SK-N-SH (cell line): ENCODE data around the gene DTX2.
"Not testable (repeated sequence)": the region's sequence is repeated elsewhere in the genome, so short reads cannot be mapped to it uniquely, and the experiment has no call there.

Experiments
- EZH2phosphoT487 ChIP-seq: fragments of 200-600 bp; sonication (generic); IDR thresholded peaks from 2 replicates; pipeline ENCODE4 v1.6.1; 2017; ENCODE audit warnings: low read depth, mixed run types, mild to moderate bottlenecking, antibody characterized with exemption, moderate library complexity, borderline replicate concordance
- JUND ChIP-seq: IDR thresholded peaks from 2 replicates; pipeline ENCODE4 v1.4.0; 2012
- NRF1 ChIP-seq: IDR thresholded peaks from 2 replicates; pipeline ENCODE4 v1.6.1; 2012; ENCODE audit warnings: low read depth, mild to moderate bottlenecking, low read length
- POLR2AphosphoS5 ChIP-seq: IDR thresholded peaks from 2 replicates; pipeline ENCODE4 v1.6.1; 2012; ENCODE audit warnings: low read depth, low read length
- RCOR1 ChIP-seq: fragments of 150-350 bp; IDR thresholded peaks from 2 replicates; pipeline ENCODE4 v1.6.1; 2017; ENCODE audit warnings: antibody characterized with exemption, low read length
- YY1 ChIP-seq: IDR thresholded peaks from 2 replicates; pipeline ENCODE4 v1.4.0; 2012; ENCODE audit warnings: low read depth, mild to moderate bottlenecking
- TF ChIP-seq, protein P1 (sequence below): fragments of 200-600 bp; sonication (generic); IDR thresholded peaks from 2 replicates; pipeline ENCODE4 v1.6.1; 2017; ENCODE audit warnings: antibody characterized with exemption, mild to moderate bottlenecking, moderate library complexity
- TF ChIP-seq, protein P2 (sequence below): fragments of 150-350 bp; IDR thresholded peaks from 2 replicates; pipeline ENCODE4 v1.6.1; 2016; ENCODE audit warnings: mild to moderate bottlenecking, low read depth, low read length
- TF ChIP-seq, protein P3 (sequence below): IDR thresholded peaks from 2 replicates; pipeline ENCODE4; 2012
- TF ChIP-seq, protein P4 (sequence below): IDR thresholded peaks from 2 replicates; pipeline ENCODE4 v1.4.0; 2012; ENCODE audit warnings: low read depth
- TF ChIP-seq, protein P5 (sequence below): IDR thresholded peaks from 2 replicates; pipeline ENCODE4 v1.4.0; 2012; ENCODE audit warnings: low read depth, borderline replicate concordance

DNA sequence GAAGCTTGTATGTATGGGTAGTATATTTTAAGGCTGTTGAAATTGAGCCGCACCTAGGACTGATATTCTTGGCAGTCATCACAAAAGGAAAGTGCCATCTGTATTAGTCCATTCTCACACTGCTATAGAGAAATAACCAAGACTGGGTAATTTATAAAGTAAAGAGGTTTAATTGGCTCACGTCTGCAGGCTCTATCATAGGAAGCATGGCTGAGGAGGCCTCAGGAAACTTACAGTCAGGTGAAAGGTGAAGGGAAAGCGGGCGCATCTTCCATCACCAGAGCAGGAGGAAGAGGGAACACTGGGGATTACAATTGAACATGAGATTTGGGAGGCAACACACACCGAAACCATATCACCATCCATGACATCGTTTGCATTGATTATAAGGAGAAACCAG lies 90.5 kb downstream of the DTX2 start:
- TF ChIP-seq, protein P1, sequence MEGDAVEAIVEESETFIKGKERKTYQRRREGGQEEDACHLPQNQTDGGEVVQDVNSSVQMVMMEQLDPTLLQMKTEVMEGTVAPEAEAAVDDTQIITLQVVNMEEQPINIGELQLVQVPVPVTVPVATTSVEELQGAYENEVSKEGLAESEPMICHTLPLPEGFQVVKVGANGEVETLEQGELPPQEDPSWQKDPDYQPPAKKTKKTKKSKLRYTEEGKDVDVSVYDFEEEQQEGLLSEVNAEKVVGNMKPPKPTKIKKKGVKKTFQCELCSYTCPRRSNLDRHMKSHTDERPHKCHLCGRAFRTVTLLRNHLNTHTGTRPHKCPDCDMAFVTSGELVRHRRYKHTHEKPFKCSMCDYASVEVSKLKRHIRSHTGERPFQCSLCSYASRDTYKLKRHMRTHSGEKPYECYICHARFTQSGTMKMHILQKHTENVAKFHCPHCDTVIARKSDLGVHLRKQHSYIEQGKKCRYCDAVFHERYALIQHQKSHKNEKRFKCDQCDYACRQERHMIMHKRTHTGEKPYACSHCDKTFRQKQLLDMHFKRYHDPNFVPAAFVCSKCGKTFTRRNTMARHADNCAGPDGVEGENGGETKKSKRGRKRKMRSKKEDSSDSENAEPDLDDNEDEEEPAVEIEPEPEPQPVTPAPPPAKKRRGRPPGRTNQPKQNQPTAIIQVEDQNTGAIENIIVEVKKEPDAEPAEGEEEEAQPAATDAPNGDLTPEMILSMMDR: not testable (repeated sequence)
- not testable (repeated sequence) for TF ChIP-seq RCOR1, NRF1, JUND, YY1, POLR2AphosphoS5, EZH2phosphoT487
- TF ChIP-seq, protein P2, sequence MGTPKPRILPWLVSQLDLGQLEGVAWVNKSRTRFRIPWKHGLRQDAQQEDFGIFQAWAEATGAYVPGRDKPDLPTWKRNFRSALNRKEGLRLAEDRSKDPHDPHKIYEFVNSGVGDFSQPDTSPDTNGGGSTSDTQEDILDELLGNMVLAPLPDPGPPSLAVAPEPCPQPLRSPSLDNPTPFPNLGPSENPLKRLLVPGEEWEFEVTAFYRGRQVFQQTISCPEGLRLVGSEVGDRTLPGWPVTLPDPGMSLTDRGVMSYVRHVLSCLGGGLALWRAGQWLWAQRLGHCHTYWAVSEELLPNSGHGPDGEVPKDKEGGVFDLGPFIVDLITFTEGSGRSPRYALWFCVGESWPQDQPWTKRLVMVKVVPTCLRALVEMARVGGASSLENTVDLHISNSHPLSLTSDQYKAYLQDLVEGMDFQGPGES: not testable (repeated sequence)
- TF ChIP-seq, protein P3, sequence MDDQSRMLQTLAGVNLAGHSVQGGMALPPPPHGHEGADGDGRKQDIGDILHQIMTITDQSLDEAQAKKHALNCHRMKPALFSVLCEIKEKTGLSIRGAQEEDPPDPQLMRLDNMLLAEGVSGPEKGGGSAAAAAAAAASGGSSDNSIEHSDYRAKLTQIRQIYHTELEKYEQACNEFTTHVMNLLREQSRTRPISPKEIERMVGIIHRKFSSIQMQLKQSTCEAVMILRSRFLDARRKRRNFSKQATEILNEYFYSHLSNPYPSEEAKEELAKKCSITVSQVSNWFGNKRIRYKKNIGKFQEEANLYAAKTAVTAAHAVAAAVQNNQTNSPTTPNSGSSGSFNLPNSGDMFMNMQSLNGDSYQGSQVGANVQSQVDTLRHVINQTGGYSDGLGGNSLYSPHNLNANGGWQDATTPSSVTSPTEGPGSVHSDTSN: not testable (repeated sequence)
- TF ChIP-seq, protein P4, sequence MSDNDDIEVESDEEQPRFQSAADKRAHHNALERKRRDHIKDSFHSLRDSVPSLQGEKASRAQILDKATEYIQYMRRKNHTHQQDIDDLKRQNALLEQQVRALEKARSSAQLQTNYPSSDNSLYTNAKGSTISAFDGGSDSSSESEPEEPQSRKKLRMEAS: not testable (repeated sequence)
- TF ChIP-seq, protein P5, sequence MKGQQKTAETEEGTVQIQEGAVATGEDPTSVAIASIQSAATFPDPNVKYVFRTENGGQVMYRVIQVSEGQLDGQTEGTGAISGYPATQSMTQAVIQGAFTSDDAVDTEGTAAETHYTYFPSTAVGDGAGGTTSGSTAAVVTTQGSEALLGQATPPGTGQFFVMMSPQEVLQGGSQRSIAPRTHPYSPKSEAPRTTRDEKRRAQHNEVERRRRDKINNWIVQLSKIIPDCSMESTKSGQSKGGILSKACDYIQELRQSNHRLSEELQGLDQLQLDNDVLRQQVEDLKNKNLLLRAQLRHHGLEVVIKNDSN: not testable (repeated sequence)
